SK-N-SH (cell line): ENCODE data around the gene PECR.

Source experiments
- CHD2 ChIP-seq: fragments of 150-350 bp; IDR thresholded peaks from 2 replicates; pipeline ENCODE4 v1.6.1; 2018; ENCODE audit warnings: low read length; ENCODE audit not compliant: partially characterized antibody
- FOXM1 ChIP-seq: IDR thresholded peaks from 2 replicates; pipeline ENCODE4 v1.4.0; 2012; ENCODE audit warnings: low read depth, mild to moderate bottlenecking
- GATA2 ChIP-seq: sonication (generic); formaldehyde crosslinking; IDR thresholded peaks from 2 replicates; pipeline ENCODE4 v1.5.0; 2020; ENCODE audit warnings: mild to moderate bottlenecking, missing genetic modification reagents
- MAX ChIP-seq: IDR thresholded peaks from 2 replicates; pipeline ENCODE4 v1.4.0; 2012; ENCODE audit warnings: low read depth

DNA sequence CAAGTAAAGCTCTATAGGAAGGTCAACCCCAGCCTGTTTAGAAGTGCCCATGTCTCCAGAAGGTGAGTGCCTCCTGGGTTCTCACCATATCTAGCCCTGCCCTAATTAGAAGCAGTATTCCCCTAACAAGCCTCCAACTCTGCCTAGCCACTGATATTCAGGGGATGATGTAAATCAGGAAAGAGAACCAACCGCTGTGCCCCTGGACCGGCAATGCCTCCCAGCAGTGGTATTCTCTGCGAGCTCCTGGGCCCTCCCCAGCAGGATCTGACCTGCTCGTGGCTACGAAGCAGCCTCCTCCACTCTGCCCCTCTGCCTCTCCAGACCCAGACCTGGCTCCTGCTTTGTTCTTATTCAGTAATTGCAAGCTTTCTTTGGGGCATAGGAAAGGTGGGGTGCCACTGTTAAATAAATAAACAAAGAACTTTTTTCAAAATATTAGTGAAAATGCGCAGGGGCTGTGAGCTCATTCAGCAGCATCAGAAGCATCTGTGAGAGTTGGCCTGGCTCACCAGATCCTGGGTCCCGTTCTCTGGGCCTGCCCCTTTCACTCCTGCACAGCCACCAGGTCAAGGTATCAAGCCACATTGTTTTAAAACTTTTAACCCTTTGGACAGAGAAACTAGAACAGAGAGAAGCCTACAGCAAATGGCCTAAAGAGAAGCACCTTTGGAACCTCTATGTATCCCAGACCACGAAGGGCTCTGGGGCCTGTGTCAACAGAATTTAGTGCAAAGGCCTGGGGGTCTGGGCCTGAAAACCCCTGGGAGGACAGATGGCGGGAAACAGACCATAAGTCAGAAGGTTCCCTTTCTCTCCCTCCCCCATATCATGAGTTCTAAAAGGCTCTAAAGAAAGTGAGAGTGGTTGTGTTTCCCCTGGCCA is 80.2 kb downstream of the PECR start:
- TF ChIP-seq CHD2 (no peak), GATA2 (CRISPR knock-in tag) (no peak), MAX (no peak), FOXM1 (no peak)
